Neutrophil (primary cell): ENCODE data around the gene NHS.

ENCODE experiments used
- H3K27ac ChIP-seq: fragments of 200-600 bp; sonication (generic); 2 replicates; pipeline ENCODE4 v1.5.1; 2016; ENCODE audit warnings: mild to moderate bottlenecking, moderate library complexity
- H3K27me3 ChIP-seq: fragments of 200-600 bp; sonication (generic); 2 replicates; pipeline ENCODE4 v1.6.0; 2016; ENCODE audit warnings: mild to moderate bottlenecking
- H3K36me3 ChIP-seq: fragments of 200-600 bp; sonication (generic); 2 replicates; pipeline ENCODE4 v1.5.1; 2017
- H3K4me1 ChIP-seq, 2 experiments: fragments of 200-600 bp in 1 of 2; sonication (generic) in 1 of 2; 1 replicate in 1 of 2; 2 replicates in 1 of 2; pipeline versions ENCODE4 v1.5.1 to v1.6.1; 2013 to 2016; ENCODE audit warnings: low read depth in 1 of 2, low read length in 1 of 2, mild to moderate bottlenecking in 1 of 2, moderate library complexity in 1 of 2; ENCODE audit not compliant: control insufficient read depth in 1 of 2, insufficient read depth in 1 of 2
- H3K4me3 ChIP-seq, 2 experiments: fragments of 200-600 bp in 1 of 2; sonication (generic) in 1 of 2; 1 replicate in 1 of 2; 2 replicates in 1 of 2; pipeline ENCODE4 v1.5.1; 2013 to 2016; ENCODE audit warnings: low read depth in 1 of 2, low read length in 1 of 2, mild to moderate bottlenecking in 1 of 2, moderate library complexity in 1 of 2
- H3K9me3 ChIP-seq: fragments of 200-600 bp; sonication (generic); 2 replicates; pipeline ENCODE4 v1.5.1; 2016
- TF ChIP-seq, protein P1 (sequence below): fragments of 200-600 bp; sonication (generic); IDR thresholded peaks from 2 replicates; pipeline ENCODE4 v1.5.1; 2016; ENCODE audit warnings: antibody characterized with exemption

NHS gene

DNA sequence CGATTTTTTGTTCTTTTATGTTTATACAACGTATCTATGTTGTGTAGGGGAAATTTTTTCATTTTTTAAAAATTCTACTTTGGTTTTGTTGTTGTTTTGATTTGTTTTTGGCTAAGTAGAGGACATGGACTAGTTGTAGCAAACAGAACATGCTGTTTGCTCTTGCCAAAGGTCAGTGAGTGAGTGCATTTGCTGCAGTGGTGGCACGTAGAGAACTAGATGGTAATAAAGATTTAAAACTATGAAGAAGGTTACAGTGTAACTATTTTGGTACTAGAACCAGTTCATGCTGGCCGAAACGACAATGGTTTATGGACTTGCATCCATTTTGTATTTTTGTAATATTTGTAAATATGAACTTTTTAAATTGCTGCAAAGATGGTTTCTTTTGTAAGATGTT, 360.4 kb downstream of the NHS start:
- H3K9me3 ChIP-seq: no peaks in the 10 kb centered on the region
- H3K4me1 ChIP-seq: peaks cover 16 to 20% of the 10 kb centered on the region in 2 experiments
- no peaks in the 10 kb centered on the region for H3K36me3 ChIP-seq
- H3K27me3 ChIP-seq: peaks cover 34% of the 10 kb centered on the region
- H3K4me3 ChIP-seq: no peak overlapping the region
- no peak overlapping the region for H3K27ac ChIP-seq
- TF ChIP-seq, protein P1, sequence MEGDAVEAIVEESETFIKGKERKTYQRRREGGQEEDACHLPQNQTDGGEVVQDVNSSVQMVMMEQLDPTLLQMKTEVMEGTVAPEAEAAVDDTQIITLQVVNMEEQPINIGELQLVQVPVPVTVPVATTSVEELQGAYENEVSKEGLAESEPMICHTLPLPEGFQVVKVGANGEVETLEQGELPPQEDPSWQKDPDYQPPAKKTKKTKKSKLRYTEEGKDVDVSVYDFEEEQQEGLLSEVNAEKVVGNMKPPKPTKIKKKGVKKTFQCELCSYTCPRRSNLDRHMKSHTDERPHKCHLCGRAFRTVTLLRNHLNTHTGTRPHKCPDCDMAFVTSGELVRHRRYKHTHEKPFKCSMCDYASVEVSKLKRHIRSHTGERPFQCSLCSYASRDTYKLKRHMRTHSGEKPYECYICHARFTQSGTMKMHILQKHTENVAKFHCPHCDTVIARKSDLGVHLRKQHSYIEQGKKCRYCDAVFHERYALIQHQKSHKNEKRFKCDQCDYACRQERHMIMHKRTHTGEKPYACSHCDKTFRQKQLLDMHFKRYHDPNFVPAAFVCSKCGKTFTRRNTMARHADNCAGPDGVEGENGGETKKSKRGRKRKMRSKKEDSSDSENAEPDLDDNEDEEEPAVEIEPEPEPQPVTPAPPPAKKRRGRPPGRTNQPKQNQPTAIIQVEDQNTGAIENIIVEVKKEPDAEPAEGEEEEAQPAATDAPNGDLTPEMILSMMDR: no peak

DNA sequence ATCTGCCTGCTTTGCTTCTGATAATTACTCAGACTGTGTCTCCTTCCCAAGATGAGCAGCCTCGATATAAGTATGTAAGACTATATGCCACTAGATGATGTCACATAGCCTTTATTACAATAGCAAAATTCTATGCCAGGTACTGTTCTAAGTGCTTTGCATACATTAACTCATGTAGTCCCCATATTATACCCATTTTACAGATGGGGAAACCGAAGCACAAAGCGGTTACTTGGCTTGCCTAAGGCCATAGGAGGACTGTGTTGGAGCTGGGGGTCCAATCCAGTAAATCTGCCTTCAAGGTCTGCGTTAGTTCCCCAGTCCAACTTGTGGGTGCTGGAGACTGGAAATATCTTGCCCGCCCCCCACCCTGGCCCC, 361.5 kb downstream of the NHS start:
- TF ChIP-seq, protein P1: no peak
- peaks cover 45% of the 10 kb centered on the region for H3K27me3 ChIP-seq
- H3K36me3 ChIP-seq: no peaks in the 10 kb centered on the region
- H3K4me1 ChIP-seq: peaks cover 16 to 20% of the 10 kb centered on the region in 2 experiments
- H3K27ac ChIP-seq: no peak overlapping the region
- peak overlapping the region; percentile 66 to 71 for H3K4me3 ChIP-seq
- H3K9me3 ChIP-seq: no peaks in the 10 kb centered on the region

DNA sequence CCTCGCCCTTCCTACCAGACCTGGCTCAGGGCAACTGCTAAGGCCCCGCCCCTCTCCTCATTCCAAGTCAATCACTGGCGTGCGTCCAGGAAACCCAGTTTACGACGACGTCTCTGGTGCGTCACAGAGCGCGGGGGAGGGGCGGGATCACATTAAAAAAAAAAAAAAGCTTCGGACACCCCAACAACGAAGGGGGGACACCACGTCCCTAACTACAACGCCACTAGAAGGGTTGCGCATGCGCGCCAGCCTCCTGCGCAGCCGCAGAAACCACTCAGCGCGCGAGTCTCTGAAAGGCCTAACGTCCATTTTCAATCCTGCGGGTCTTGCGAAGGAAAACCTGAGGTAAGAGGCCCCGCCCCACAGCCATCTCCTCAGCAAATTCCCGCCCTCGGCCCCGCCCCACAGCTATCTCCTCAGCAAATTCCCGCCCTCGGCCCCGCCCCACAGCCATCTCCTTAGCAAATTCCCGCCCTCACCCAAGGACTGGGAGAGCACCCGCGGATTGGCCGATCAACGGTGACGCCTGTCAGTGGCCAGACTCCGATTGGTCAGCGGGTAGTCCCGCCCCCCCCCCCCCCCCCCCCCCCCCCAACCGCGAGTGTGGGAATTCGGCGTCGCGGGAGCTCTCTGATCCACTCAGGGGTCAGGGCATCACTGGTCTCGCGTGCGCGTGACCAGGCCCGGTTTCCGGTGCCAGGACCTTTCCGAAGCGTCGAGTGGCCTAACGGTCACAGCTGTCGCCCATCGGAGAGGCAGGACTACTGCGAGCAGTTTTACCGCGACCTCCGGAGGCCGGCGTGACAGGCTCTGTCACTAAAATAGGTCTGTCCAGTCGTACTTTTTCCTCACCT, 362.1 kb downstream of the NHS start, which contains the start of gene SCML1:
Gene SCML1 (plus strand): TSS at position 638 of the 854 bp plus-strand sequence. CDS start 6,694 bp downstream, outside the sequence.
- Histone ChIP-seq H3K4me3 (peak within 1 kb of the TSS; percentile 68 to 71), H3K9me3 (no peaks in the 10 kb centered on the region), H3K36me3 (no peaks in the 10 kb centered on the region), H3K27me3 (peaks cover 51% of the 10 kb centered on the region), H3K27ac (peak within 1 kb of the TSS; percentile 44), H3K4me1 (peaks cover 16 to 20% of the 10 kb centered on the region in 2 experiments)
- TF ChIP-seq, protein P1: no peak

DNA sequence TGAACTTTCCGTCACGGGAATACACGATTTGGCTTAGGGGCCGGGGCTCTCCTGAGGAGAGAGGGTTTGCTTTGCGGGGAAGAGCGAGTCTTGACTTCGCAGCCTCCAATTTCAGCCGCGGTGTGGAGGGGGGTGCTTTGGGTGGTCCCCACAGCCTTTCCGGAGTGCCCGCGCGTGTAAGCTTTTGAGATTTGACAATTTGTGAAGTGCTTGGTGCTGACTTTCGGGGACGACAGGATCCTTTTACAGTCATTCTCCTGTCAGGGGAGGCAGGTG, 362.6 kb downstream of the NHS start:
- H3K4me1 ChIP-seq: peaks cover 16 to 20% of the 10 kb centered on the region in 2 experiments
- H3K9me3 ChIP-seq: no peaks in the 10 kb centered on the region
- H3K36me3 ChIP-seq: no peaks in the 10 kb centered on the region
- peak overlapping the region; percentile 68 to 71 for H3K4me3 ChIP-seq
- TF ChIP-seq, protein P1: no peak
- H3K27me3 ChIP-seq: peaks cover 55% of the 10 kb centered on the region
- peak overlapping the region; percentile 44 for H3K27ac ChIP-seq

DNA sequence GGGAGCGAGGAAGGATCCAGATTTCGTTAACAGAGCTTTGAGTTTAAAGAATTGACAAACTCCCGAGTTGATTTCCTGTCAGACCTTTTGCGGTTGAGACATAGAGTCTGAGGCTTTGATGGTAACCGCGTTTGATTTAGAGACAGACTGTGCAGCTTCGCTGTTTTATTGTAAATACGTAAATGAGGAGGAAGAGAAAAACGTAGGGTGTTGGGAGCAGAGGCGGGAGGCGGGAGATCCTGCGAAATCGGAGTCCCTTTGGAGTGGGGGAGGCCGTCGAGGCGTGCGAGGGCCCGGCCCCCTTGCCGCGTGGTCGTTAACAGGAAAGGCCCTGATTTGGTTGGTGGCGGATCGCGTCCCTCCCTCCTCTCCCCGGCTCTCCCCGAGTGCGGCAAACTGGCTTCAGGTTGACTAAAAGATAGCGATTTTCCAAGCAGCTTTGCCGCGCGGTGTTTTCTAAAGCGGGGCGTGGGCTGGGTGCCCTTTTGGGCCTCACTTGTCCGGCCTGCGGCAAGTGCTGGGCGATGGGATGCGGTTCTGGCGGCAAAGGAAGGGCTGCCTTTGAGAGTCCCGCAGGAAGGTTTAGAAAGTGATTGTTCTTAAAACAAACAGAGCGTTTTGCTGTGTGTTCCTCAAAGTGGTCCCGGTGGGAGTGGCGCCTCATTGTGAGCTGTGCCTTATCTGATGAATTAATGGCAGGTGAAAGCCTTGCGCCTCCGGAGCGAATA, 363.1 kb downstream of the NHS start:
- Histone ChIP-seq H3K9me3 (no peaks in the 10 kb centered on the region), H3K4me1 (peaks cover 16 to 20% of the 10 kb centered on the region in 2 experiments), H3K4me3 (peak overlapping the region; percentile 68 to 71), H3K36me3 (no peaks in the 10 kb centered on the region), H3K27ac (no peak overlapping the region), H3K27me3 (peaks cover 55% of the 10 kb centered on the region)
- TF ChIP-seq, protein P1: no peak
